Sigmoid colon (tissue), 7 donors: ENCODE results near the gene RAB3B. TPM values are rescaled to one million over a fixed set of nuclear protein-coding genes. Genes with fewer than 3 reads are reported as not detected.

ENCODE experiments used
- DNase-seq: peaks from one replicate; pipeline ENCODE4 v3.0.0-alpha.2; 2019
- H3K27ac ChIP-seq, 4 donors: fragments of 200-600 bp; sonication (generic); one replicate each; pipeline ENCODE4 v1.5.1; 2016 to 2019; ENCODE audit warnings: mild to moderate bottlenecking in 1 of 4
- H3K27me3 ChIP-seq, 3 donors: fragments of 200-600 bp; sonication (generic); one replicate each; pipeline ENCODE4 v1.5.1; 2019; ENCODE audit warnings: mild to moderate bottlenecking in 1 of 3
- H3K36me3 ChIP-seq, 4 donors: fragments of 200-600 bp; sonication (generic); one replicate each; pipeline ENCODE4 v1.5.1; 2016 to 2019
- H3K4me1 ChIP-seq, 4 donors: fragments of 200-600 bp; sonication (generic); one replicate each; pipeline ENCODE4 v1.5.1; 2017 to 2019
- H3K4me3 ChIP-seq, 4 donors: fragments of 200-600 bp; sonication (generic); one replicate each; pipeline ENCODE4 v1.5.1; 2017 to 2019; ENCODE audit warnings: mild to moderate bottlenecking in 2 of 4, moderate library complexity in 1 of 4
- H3K9me3 ChIP-seq, 4 donors: fragments of 200-600 bp in 3 of 4; sonication (generic) in 3 of 4; one replicate each; pipeline versions ENCODE4 v1.5.1 to v1.6.1; 2013 to 2019
- EP300 ChIP-seq, 4 donors: sonication (generic); formaldehyde crosslinking; IDR thresholded peaks; one replicate each; pipeline ENCODE4 v1.6.1; 2017; ENCODE audit warnings: antibody characterized with exemption in 4 of 4
- POLR2A ChIP-seq, 2 donors: fragments of 450-650 bp; IDR thresholded peaks; one replicate each; pipeline ENCODE4 v1.6.1; 2016; ENCODE audit warnings: antibody characterized with exemption in 2 of 2, mild to moderate bottlenecking in 2 of 2, moderate library complexity in 2 of 2
- POLR2AphosphoS5 ChIP-seq, 4 donors: sonication (generic); formaldehyde crosslinking; IDR thresholded peaks; one replicate each; pipeline ENCODE4 v1.6.1; 2017; ENCODE audit warnings: antibody characterized with exemption in 4 of 4
- WGBS, 2 donors: extraction: QIAGEN DNeasy Blood & Tissue Kit; methylation state at CpG; one replicate each; pipeline ENCODE4 v1.1.7; 2013; 5-methylcytosine and 5-hydroxymethylcytosine counted together
- intact Hi-C: fragments of 100-400 bp; cut with DNase I; formaldehyde crosslinking; loops from one replicate; pipeline ENCODE4 v1.15.1; 2023
- polyA plus RNA-seq, 3 donors: library from polyadenylated mRNA; stranded (reverse); fragments of 200-250 nt; gene quantifications; one replicate each; pipeline ENCODE4 v1.2.3, GENCODE V29; 2013
- total RNA-seq, 4 donors: library from RNA; depleted of rRNA; stranded (reverse); fragments of >200 nt; gene quantifications; one replicate each; pipeline ENCODE4 v1.1.0, GENCODE V29; 2016
- TF ChIP-seq, protein P1 (sequence below), 4 experiments: fragments of 450-650 bp in 3 of 4; fragments of 200-600 bp in 1 of 4; IDR thresholded peaks; one replicate each; pipeline ENCODE4 v1.5.1; 2016 to 2019; ENCODE audit warnings: antibody characterized with exemption in 4 of 4, mild to moderate bottlenecking in 3 of 4, moderate library complexity in 2 of 4
- donor health status: healthy with polysubstance abuse.
- donor health status: Bipolar disorder and iron deficiency.
- donor health status: healthy.

Gene RAB3B
- total and polyA plus RNA-seq, 7 donors = 1.5 to 4.3 (median 3.1) TPM

DNA sequence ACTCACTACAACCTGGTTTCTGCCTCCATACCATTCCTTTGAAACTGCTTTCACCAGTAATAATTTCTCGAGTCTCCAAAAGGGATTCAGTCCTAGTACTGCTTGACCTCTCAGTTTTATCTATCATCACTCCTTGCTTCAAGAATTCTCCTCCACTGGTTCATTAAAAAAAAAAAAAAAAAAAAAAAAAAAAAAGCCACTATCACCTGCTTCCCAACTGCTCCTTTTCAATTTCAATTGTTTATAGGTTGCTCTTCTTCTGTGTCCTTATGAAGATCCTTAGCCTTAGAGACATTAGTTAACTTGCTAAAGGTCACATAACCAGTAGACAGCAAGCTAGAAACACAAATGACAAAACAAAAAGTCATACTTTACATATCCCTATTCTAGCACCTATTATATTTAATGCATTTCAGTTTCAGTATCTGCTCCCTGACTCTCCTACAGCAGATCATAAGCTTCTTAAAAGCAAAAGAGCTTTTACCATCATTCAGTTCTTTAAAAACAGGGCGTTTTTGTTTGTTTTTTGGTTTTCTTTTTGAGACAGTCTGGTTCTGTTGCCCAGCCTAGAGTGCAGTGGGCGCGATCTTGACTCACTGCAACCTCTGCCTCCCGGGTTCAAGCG is 119.0 kb downstream of the RAB3B start:
- no peaks in the 10 kb centered on the region for H3K9me3 ChIP-seq
- H3K4me3 ChIP-seq = no peak overlapping the region
- TF ChIP-seq POLR2AphosphoS5 (IDR thresholded peaks at IDR 0.05) (no peak), POLR2A (IDR thresholded peaks at IDR 0.05) (no peak)
- TF ChIP-seq, protein P1, sequence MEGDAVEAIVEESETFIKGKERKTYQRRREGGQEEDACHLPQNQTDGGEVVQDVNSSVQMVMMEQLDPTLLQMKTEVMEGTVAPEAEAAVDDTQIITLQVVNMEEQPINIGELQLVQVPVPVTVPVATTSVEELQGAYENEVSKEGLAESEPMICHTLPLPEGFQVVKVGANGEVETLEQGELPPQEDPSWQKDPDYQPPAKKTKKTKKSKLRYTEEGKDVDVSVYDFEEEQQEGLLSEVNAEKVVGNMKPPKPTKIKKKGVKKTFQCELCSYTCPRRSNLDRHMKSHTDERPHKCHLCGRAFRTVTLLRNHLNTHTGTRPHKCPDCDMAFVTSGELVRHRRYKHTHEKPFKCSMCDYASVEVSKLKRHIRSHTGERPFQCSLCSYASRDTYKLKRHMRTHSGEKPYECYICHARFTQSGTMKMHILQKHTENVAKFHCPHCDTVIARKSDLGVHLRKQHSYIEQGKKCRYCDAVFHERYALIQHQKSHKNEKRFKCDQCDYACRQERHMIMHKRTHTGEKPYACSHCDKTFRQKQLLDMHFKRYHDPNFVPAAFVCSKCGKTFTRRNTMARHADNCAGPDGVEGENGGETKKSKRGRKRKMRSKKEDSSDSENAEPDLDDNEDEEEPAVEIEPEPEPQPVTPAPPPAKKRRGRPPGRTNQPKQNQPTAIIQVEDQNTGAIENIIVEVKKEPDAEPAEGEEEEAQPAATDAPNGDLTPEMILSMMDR (IDR thresholded peaks at IDR 0.05) = no peak

DNA sequence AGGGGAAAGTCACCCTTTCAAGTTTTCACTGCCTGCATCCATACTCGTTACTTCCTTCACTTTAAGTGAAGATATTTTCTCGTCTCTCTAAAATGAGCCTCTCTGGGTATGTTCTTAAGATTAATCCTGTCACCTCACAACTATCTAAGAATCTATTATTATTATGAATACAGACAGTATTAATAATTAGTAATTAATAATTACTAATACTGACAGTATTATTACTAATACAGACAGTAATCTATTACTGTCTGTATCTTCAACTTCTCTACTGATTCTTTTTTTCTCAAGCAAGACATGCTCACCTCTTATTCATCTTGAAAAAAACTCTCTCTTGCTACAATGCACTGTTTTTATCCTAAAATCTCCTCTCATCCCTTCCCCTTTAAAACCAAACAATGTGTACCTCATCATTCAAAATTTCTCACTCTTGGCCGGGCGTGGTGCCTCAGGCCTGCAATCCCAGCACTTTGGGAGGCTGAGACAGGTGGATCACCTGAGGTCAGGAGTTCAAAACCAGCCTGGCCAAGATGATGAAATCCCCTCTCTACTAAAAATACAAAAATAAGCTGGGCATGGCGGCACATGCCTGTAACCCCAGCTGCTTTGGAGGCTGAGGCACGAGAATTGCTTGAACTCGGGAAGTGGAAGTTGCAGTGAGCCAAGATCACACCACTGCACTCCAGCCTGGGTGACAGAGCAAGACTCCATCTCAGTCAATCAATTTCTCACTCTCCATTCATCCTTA is 119.7 kb downstream of the RAB3B start:
- H3K9me3 ChIP-seq = no peaks in the 10 kb centered on the region
- no peak for DNase-seq
- H3K4me1 ChIP-seq = peaks cover 0 to 44% (median 22%) of the 10 kb centered on the region in 4 donors
- no peaks in the 10 kb centered on the region for H3K27me3 ChIP-seq
- intact Hi-C loops = loop anchor here (10.0 kb wide), 1 partner anchor 906 kb away; the partner anchor contains the start of gene FAF1
- H3K27ac ChIP-seq = no peak overlapping the region
- WGBS, 2 donors = 90 to 93% methylated on average over 7 of the region's 7 CpGs
- no peak overlapping the region for H3K4me3 ChIP-seq
- no peaks in the 10 kb centered on the region for H3K36me3 ChIP-seq
- no peak for TF ChIP-seq EP300 (IDR thresholded peaks at IDR 0.05)
- TF ChIP-seq, protein P1 (IDR thresholded peaks at IDR 0.05) = no peak
- no peak for TF ChIP-seq POLR2AphosphoS5 (IDR thresholded peaks at IDR 0.05)
- no peak for TF ChIP-seq POLR2A (IDR thresholded peaks at IDR 0.05)

More for the DNA sequence above, 119.0 kb downstream of the RAB3B start:
- Histone ChIP-seq H3K36me3 (no peaks in the 10 kb centered on the region), H3K4me1 (peaks cover 0 to 51% (median 27%) of the 10 kb centered on the region in 4 donors), H3K27ac (no peak overlapping the region), H3K27me3 (no peaks in the 10 kb centered on the region)
- intact Hi-C loops = loop anchor here (10.0 kb wide), 1 partner anchor 907 kb away; the partner anchor contains the start of gene FAF1
- no peak for DNase-seq
- whole genome bisulfite sequencing, 2 donors = 86 to 94% methylated on average over 6 of the region's 6 CpGs

- H3K4me1 ChIP-seq = peaks cover 0 to 17% (median 8%) of the 10 kb centered on the region in 4 donors
- no peaks in the 10 kb centered on the region for H3K27me3 ChIP-seq
- H3K9me3 ChIP-seq = no peaks in the 10 kb centered on the region
- DNase-seq = no peak
- 95% methylated on average over 4 of the region's 4 CpGs for WGBS, 2 donors
- no peak for TF ChIP-seq EP300 (IDR thresholded peaks at IDR 0.05)
- no peak for TF ChIP-seq POLR2A (IDR thresholded peaks at IDR 0.05)
- TF ChIP-seq POLR2AphosphoS5 (IDR thresholded peaks at IDR 0.05) = no peak
- TF ChIP-seq, protein P1 (IDR thresholded peaks at IDR 0.05) = no peak
- H3K27ac ChIP-seq = no peak overlapping the region
- H3K36me3 ChIP-seq = no peaks in the 10 kb centered on the region
- intact Hi-C loops = no loop called here
- no peak overlapping the region for H3K4me3 ChIP-seq
Measured at GRCh38 chr1:51867479-51868232, 122.8 kb downstream of the RAB3B start.

DNA sequence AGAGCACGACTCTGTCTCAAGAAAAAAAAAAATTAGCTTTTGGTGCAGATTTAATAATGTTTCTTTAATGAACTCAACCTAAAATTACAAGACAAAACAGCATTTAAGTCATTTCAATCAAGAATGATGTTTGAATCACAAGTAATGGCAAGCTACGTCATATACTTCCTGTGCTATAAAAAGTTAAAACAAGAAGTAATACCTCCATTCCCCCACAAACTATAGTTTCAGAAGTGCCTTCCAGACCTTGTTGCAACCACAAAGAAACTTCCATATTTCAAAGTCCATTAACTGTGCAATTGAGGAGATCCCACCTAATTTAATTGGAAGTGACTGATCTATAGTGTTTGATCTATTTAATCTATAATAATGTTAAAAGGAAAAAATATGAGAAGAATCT is 127.1 kb downstream of the RAB3B start:
- no peak for TF ChIP-seq POLR2AphosphoS5 (IDR thresholded peaks at IDR 0.05)
- TF ChIP-seq EP300 (IDR thresholded peaks at IDR 0.05) = no peak
- TF ChIP-seq, protein P1 (IDR thresholded peaks at IDR 0.05) = no peak
- TF ChIP-seq POLR2A (IDR thresholded peaks at IDR 0.05) = no peak
- Histone ChIP-seq H3K27me3 (no peaks in the 10 kb centered on the region), H3K9me3 (no peaks in the 10 kb centered on the region), H3K4me1 (peaks cover 0 to 6% (median 2%) of the 10 kb centered on the region in 4 donors), H3K4me3 (no peak overlapping the region), H3K36me3 (no peaks in the 10 kb centered on the region), H3K27ac (no peak overlapping the region)
- WGBS, 2 donors = 65 to 91% methylated on average over 2 of the region's 2 CpGs
- intact Hi-C loops = no loop called here
- no peak for DNase-seq
